ENCODE data around the gene DNAJB6.

DNA sequence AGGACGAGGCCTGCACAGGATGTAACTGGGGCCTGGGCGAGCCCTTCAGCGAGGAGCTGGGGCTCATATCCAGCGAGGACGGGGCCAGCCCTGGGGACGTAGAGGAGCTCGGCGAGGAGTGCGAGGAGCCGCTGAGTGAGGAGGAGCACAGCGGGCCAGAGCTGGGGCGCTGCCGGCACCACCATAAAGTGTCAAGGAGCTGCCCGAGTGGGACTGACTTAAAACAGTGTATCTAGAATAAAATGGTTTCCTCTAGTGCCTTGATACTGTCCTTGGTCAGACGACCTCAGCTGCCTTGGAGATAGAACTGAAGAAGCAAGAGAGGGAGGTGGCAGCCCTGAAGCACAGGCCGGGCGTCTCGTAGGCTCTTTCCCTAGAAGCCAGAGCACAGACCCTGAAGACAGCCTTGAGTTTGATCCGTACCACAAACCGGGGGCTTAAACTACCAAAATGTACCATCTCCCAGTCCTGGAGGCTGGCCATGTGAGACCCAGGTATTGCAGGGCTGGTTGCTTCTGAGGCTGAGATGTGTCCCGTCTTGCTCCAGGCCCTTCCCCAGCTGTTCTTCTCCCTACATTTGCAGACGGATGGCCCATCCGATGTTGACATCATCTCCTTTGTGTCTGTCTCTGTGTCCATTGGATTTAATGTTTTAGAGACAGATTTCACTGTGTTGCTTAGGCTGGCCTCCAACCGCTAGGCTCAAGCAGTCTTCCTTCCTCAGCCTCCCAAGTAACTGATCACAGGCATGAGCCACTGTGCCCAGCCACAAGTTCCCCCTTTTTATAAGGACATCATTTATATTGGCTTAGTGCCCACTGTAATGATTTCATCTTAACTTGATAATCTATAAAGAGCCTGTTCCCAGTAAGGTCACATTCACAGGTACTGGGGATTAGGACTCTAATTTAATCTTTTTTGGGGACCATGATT lies 35.8 kb downstream of the DNAJB6 start:
- TF ChIP-seq CTCF (IDR thresholded peaks at IDR 0.05), result no peak
- no peak for TF ChIP-seq POLR2A (IDR thresholded peaks at IDR 0.05)

Data from lower leg skin (tissue), 3 donors.